Mesothelial cell of epicardium (in vitro differentiated cells): ENCODE measurements around the gene ASTL. TPM values are rescaled to one million over a fixed set of nuclear protein-coding genes. Genes with fewer than 3 reads are reported as not detected.
"Not testable (repeated sequence)": the region's sequence is repeated elsewhere in the genome, so short reads cannot be mapped to it uniquely, and the experiment has no call there.

Experiments
- DNase-seq, 2 experiments: peaks; one replicate each; pipeline ENCODE4 v3.0.0; 2021; ENCODE audit warnings: low spot score in 2 of 2; ENCODE audit not compliant: unreplicated experiment in 2 of 2
- H3K27ac Mint-ChIP-seq: 2 replicates; pipeline ENCODE4 v1.8.0; 2021; ENCODE audit warnings: mixed read lengths
- H3K27me3 Mint-ChIP-seq: 2 replicates; pipeline ENCODE4 v1.8.0; 2021; ENCODE audit warnings: low read depth, mixed read lengths
- H3K36me3 Mint-ChIP-seq: 2 replicates; pipeline ENCODE4 v1.8.0; 2021; ENCODE audit warnings: mixed read lengths
- H3K4me1 Mint-ChIP-seq: 2 replicates; pipeline ENCODE4 v1.8.0; 2021; ENCODE audit warnings: mixed read lengths
- H3K4me3 Mint-ChIP-seq: 2 replicates; pipeline ENCODE4 v1.8.0; 2021; ENCODE audit warnings: mild to moderate bottlenecking, moderate library complexity, mixed read lengths
- H3K9me3 Mint-ChIP-seq: 2 replicates; pipeline ENCODE4 v1.8.0; 2021; ENCODE audit warnings: mixed read lengths
- CTCF ChIP-seq: fragments of 200-600 bp; sonication (generic); IDR thresholded peaks from one replicate; pipeline ENCODE4 v1.5.0; 2021; ENCODE audit warnings: antibody characterized with exemption; ENCODE audit not compliant: unreplicated experiment
- total RNA-seq: library from RNA; stranded (reverse); gene quantifications from 3 replicates; pipeline ENCODE4 v1.2.1, GENCODE V29; 2021

Gene ASTL
- total RNA-seq, 1 donor from 2014 or later: 1.2 TPM

GRCh38 chr2:96143231-96143847 lies 5.0 kb upstream of the ASTL start:
- Mint-ChIP-seq H3K27ac (no peak overlapping the region), H3K27me3 (peaks cover 2% of the 10 kb centered on the region), H3K4me1 (peaks cover 41% of the 10 kb centered on the region), H3K9me3 (no peaks in the 10 kb centered on the region), H3K36me3 (no peaks in the 10 kb centered on the region), H3K4me3 (peak overlapping the region; percentile 76)
- no peak for TF ChIP-seq CTCF
- peak in 1 of 2 experiments; percentile 13 for DNase-seq

GRCh38 chr2:96142217-96143113 lies 4.2 kb upstream of the ASTL start:
- TF ChIP-seq CTCF: no peak
- Mint-ChIP-seq H3K27ac (no peak overlapping the region), H3K9me3 (no peaks in the 10 kb centered on the region), H3K4me1 (peaks cover 33% of the 10 kb centered on the region), H3K27me3 (peaks cover 5% of the 10 kb centered on the region), H3K4me3 (no peak overlapping the region), H3K36me3 (no peaks in the 10 kb centered on the region)
- DNase-seq: peak in 1 of 2 experiments; percentile 19

- not testable (repeated sequence) for H3K27me3 Mint-ChIP-seq, H3K4me3 Mint-ChIP-seq, H3K27ac Mint-ChIP-seq, H3K36me3 Mint-ChIP-seq, H3K9me3 Mint-ChIP-seq, DNase-seq
- peaks cover 24% of the 10 kb centered on the region for H3K4me1 Mint-ChIP-seq
Observed at GRCh38 chr2:96141624-96141967, 3.3 kb upstream of the ASTL start.

- Mint-ChIP-seq H3K4me3 (no peak overlapping the region), H3K27me3 (peaks cover 11% of the 10 kb centered on the region), H3K36me3 (no peaks in the 10 kb centered on the region), H3K9me3 (no peaks in the 10 kb centered on the region), H3K27ac (no peak overlapping the region), H3K4me1 (peaks cover 20% of the 10 kb centered on the region)
- DNase-seq: peak in 1 of 2 experiments; percentile 8
- no peak for TF ChIP-seq CTCF
Observed at GRCh38 chr2:96140941-96141623, 2.8 kb upstream of the ASTL start.

GRCh38 chr2:96139181-96139758 lies 968 bp upstream of the ASTL start:
- Mint-ChIP-seq H3K36me3 (no peaks in the 10 kb centered on the region), H3K4me3 (no peak overlapping the region), H3K4me1 (peaks cover 11% of the 10 kb centered on the region), H3K27ac (no peak overlapping the region), H3K9me3 (no peaks in the 10 kb centered on the region), H3K27me3 (peaks cover 26% of the 10 kb centered on the region)
- DNase-seq: no peak
- TF ChIP-seq CTCF: no peak
